SK-N-SH (cell line): Measurements from ENCODE around the gene RSPH10B.
"Not testable (repeated sequence)": the region's sequence is repeated elsewhere in the genome, so short reads cannot be mapped to it uniquely, and the experiment has no call there.

ENCODE experiments used
- CHD2 ChIP-seq: fragments of 150-350 bp; IDR thresholded peaks from 2 replicates; pipeline ENCODE4 v1.6.1; 2018; ENCODE audit warnings: low read length; ENCODE audit not compliant: partially characterized antibody
- FOXM1 ChIP-seq: IDR thresholded peaks from 2 replicates; pipeline ENCODE4 v1.4.0; 2012; ENCODE audit warnings: low read depth, mild to moderate bottlenecking
- MXI1 ChIP-seq: IDR thresholded peaks from 2 replicates; pipeline ENCODE4 v1.6.1; 2012; ENCODE audit warnings: mild to moderate bottlenecking, low read depth, low read length, improper control_type of control experiment
- POLR2AphosphoS5 ChIP-seq: IDR thresholded peaks from 2 replicates; pipeline ENCODE4 v1.6.1; 2012; ENCODE audit warnings: low read depth, low read length
- TAF1 ChIP-seq: IDR thresholded peaks from 2 replicates; pipeline ENCODE4 v1.6.1; 2012; ENCODE audit warnings: low read depth, mild to moderate bottlenecking, low read length, moderate library complexity, borderline replicate concordance
- TF ChIP-seq, protein P1 (sequence below): fragments of 150-350 bp; IDR thresholded peaks from 2 replicates; pipeline ENCODE4 v1.6.1; 2016; ENCODE audit warnings: mild to moderate bottlenecking, low read depth, low read length
- TF ChIP-seq, protein P2 (sequence below): fragments of 150-350 bp; IDR thresholded peaks from 2 replicates; pipeline ENCODE4 v1.6.1; 2017; ENCODE audit warnings: antibody characterized with exemption, low read length, low read depth, borderline replicate concordance
- TF ChIP-seq, protein P3 (sequence below): IDR thresholded peaks from 2 replicates; pipeline ENCODE4 v1.6.1; 2012; ENCODE audit warnings: mild to moderate bottlenecking, low read depth, low read length, moderate library complexity

DNA sequence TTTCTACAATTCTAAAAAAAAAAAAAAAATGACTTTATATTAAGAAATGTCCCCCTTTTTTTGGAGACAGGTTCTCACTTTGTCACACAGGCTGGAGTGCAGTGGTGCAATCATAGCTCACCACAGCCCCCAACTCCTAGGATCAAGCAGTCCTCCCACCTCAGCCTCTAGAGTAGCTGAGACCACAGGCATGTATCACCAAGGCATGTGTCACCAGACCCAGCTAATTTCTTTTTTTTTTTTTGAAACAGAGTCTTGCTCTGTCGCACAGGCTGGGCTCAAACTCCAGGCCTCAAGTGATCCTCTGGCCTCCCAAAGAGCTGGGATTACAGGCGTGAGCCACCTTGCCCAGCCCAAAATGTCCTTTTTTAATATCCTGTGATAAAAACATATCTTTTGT, 46.3 kb downstream of the RSPH10B start:
- not testable (repeated sequence) for TF ChIP-seq TAF1, POLR2AphosphoS5, MXI1, CHD2, FOXM1
- TF ChIP-seq, protein P1, sequence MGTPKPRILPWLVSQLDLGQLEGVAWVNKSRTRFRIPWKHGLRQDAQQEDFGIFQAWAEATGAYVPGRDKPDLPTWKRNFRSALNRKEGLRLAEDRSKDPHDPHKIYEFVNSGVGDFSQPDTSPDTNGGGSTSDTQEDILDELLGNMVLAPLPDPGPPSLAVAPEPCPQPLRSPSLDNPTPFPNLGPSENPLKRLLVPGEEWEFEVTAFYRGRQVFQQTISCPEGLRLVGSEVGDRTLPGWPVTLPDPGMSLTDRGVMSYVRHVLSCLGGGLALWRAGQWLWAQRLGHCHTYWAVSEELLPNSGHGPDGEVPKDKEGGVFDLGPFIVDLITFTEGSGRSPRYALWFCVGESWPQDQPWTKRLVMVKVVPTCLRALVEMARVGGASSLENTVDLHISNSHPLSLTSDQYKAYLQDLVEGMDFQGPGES = not testable (repeated sequence)
- TF ChIP-seq, protein P2, sequence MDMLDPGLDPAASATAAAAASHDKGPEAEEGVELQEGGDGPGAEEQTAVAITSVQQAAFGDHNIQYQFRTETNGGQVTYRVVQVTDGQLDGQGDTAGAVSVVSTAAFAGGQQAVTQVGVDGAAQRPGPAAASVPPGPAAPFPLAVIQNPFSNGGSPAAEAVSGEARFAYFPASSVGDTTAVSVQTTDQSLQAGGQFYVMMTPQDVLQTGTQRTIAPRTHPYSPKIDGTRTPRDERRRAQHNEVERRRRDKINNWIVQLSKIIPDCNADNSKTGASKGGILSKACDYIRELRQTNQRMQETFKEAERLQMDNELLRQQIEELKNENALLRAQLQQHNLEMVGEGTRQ = not testable (repeated sequence)
- TF ChIP-seq, protein P3, sequence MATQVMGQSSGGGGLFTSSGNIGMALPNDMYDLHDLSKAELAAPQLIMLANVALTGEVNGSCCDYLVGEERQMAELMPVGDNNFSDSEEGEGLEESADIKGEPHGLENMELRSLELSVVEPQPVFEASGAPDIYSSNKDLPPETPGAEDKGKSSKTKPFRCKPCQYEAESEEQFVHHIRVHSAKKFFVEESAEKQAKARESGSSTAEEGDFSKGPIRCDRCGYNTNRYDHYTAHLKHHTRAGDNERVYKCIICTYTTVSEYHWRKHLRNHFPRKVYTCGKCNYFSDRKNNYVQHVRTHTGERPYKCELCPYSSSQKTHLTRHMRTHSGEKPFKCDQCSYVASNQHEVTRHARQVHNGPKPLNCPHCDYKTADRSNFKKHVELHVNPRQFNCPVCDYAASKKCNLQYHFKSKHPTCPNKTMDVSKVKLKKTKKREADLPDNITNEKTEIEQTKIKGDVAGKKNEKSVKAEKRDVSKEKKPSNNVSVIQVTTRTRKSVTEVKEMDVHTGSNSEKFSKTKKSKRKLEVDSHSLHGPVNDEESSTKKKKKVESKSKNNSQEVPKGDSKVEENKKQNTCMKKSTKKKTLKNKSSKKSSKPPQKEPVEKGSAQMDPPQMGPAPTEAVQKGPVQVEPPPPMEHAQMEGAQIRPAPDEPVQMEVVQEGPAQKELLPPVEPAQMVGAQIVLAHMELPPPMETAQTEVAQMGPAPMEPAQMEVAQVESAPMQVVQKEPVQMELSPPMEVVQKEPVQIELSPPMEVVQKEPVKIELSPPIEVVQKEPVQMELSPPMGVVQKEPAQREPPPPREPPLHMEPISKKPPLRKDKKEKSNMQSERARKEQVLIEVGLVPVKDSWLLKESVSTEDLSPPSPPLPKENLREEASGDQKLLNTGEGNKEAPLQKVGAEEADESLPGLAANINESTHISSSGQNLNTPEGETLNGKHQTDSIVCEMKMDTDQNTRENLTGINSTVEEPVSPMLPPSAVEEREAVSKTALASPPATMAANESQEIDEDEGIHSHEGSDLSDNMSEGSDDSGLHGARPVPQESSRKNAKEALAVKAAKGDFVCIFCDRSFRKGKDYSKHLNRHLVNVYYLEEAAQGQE = not testable (repeated sequence)
